Activated CD4-positive, alpha-beta T cell treated with anti-CD3 and anti-CD28 coated beads, Interleukin-2, amount 50 U/mL, for 16 hours (primary cell): ENCODE data around the gene ATP13A3.

Experiments used
- DNase-seq: peaks from one replicate; pipeline ENCODE4 v3.0.0-alpha.2; 2020

The ATP13A3 gene

GRCh38 chr3:194365978-194366490, 120.8 kb downstream of the ATP13A3 start:
- no peak for DNase-seq

GRCh38 chr3:194365526-194365925, 121.3 kb downstream of the ATP13A3 start:
- no peak for DNase-seq

- DNase-seq: no peak
Measured at GRCh38 chr3:194364652-194365434, 122.0 kb downstream of the ATP13A3 start.

- DNase-seq: no peak
Measured at GRCh38 chr3:194364314-194364651, 122.5 kb downstream of the ATP13A3 start.

- DNase-seq: no peak
Measured at GRCh38 chr3:194360568-194360967, 126.2 kb downstream of the ATP13A3 start.

- DNase-seq: no peak
Measured at GRCh38 chr3:194357681-194358080, 129.1 kb downstream of the ATP13A3 start.

GRCh38 chr3:194355379-194355778, 131.4 kb downstream of the ATP13A3 start:
- no peak for DNase-seq

- DNase-seq: no peak
Measured at GRCh38 chr3:194354315-194354714, 132.5 kb downstream of the ATP13A3 start.
